ENCODE results near the gene CHD3.

Gene CHD3

GRCh38 chr17:7864995-7865650 lies 23.5 kb upstream of the CHD3 start:
- DNase-seq: no peak

- no peak for DNase-seq
Measured at GRCh38 chr17:7867881-7868329, 20.7 kb upstream of the CHD3 start.

GRCh38 chr17:7873051-7873450 lies 15.5 kb upstream of the CHD3 start:
- no peak for DNase-seq

GRCh38 chr17:7875804-7876370 lies 12.7 kb upstream of the CHD3 start:
- no peak for DNase-seq

- no peak for DNase-seq
Measured at GRCh38 chr17:7878234-7878633, 10.4 kb upstream of the CHD3 start.

- DNase-seq: no peak
Measured at GRCh38 chr17:7880076-7880868, 8.3 kb upstream of the CHD3 start.

GRCh38 chr17:7881276-7882054 lies 7.1 kb upstream of the CHD3 start:
- peak in 2 of 51 donors; percentile 3 to 6 for DNase-seq

GRCh38 chr17:7882068-7882467 lies 6.5 kb upstream of the CHD3 start:
- DNase-seq: no peak

GRCh38 chr17:7882629-7883028 lies 6.0 kb upstream of the CHD3 start:
- DNase-seq: no peak

- peak in 1 of 51 donors; percentile 28 for DNase-seq
Measured at GRCh38 chr17:7883781-7884386, 4.7 kb upstream of the CHD3 start.

- DNase-seq: peak in 1 of 51 donors; percentile 27
Measured at GRCh38 chr17:7884581-7885366, 3.8 kb upstream of the CHD3 start.

- DNase-seq: peak in 15 of 51 donors; percentile 18 to 63 (median 37)
Measured at GRCh38 chr17:7885367-7886226, 3.0 kb upstream of the CHD3 start.

- peak in 7 of 51 donors; percentile 7 to 62 (median 36) for DNase-seq
Measured at GRCh38 chr17:7886227-7887037, 2.2 kb upstream of the CHD3 start.

- DNase-seq: no peak
Measured at GRCh38 chr17:7887038-7887481, 1.5 kb upstream of the CHD3 start.

GRCh38 chr17:7887482-7888183 lies 956 bp upstream of the CHD3 start:
- DNase-seq: peak in 49 of 51 donors; percentile 28 to 91 (median 83)

- DNase-seq: peak; percentile 38 to 99 (median 95)
Measured at GRCh38 chr17:7889166-7889955, 772 bp downstream of the CHD3 start.

Measured in hypothalamus (tissue), 51 donors.